GM20431 (cell line): ENCODE measurements around the gene NOL12.

Source experiments
- in situ Hi-C: fragments of 300-500 bp; cut with MseI, MboI; formaldehyde crosslinking; loops from one replicate; pipeline ENCODE4 v1.15.0; 2020; ENCODE audit warnings: low sequenced_read_pairs; ENCODE audit not compliant: unreplicated experiment

NOL12 gene

DNA sequence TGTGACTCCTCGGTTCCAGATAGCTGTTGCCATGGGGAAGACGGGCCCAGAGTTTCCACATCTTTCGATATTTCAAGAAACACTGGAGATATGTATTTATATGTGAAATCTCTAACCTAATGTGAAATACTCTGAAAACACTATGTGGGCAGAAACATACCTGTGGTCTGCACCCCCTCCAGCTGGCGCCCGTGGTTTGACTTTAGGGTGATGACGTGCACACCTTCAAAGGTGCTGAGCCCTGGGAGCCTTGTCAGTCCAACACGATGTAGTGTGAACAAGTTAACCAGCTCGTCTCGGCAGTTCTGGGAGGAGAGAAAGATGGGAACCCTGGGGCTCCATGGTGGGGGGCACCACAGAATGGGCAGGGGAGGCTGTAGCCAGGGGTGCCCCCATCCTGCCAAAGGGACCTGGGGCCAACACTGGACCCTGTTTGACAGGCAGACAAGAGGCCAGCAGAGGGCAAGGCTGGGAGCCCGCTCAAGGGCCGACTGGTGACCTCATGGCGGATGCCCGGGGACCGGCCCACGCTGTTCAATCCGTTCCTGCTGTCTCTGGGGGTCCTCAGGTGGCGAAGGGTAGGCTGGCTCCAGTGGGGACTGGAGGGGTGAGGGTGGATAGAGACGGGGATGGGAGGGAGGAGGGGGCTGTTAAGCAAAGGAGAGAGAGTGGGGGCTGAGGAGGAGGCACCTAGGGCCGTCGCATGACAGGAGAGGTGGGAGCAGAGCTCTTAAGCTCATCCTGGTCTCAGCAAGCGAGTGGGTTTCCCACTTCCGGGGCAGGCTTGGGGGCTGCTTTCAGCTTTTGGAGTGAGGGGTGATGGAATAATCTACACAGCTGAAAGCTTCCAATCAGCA lies 54.5 kb downstream of the NOL12 start:
- in situ Hi-C loops, result no loop called here

DNA sequence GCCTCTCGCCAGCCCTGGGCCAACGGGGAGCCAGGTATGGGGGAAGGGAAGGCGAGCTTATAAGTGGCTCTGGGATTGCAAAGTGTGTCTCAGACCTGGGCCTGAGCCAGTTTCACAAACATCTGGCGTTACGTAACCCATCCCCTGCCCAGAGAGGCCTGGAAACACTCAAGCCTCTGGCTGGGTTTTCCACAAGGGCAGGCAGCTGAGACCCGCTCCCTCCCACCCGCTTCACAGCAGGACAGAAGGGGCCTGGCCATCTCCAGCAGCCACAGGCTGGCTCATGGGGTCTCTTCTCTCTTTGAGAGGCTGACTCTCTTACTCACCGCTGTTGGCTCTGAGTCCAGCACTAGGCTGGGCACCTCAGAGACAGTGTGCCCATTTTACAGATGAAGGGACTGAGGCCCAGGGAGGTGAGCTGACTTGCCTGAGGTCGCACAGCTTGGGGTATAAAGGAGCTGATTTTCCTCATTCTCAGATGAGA lies 55.2 kb downstream of the NOL12 start:
- in situ Hi-C loops, result no loop called here

DNA sequence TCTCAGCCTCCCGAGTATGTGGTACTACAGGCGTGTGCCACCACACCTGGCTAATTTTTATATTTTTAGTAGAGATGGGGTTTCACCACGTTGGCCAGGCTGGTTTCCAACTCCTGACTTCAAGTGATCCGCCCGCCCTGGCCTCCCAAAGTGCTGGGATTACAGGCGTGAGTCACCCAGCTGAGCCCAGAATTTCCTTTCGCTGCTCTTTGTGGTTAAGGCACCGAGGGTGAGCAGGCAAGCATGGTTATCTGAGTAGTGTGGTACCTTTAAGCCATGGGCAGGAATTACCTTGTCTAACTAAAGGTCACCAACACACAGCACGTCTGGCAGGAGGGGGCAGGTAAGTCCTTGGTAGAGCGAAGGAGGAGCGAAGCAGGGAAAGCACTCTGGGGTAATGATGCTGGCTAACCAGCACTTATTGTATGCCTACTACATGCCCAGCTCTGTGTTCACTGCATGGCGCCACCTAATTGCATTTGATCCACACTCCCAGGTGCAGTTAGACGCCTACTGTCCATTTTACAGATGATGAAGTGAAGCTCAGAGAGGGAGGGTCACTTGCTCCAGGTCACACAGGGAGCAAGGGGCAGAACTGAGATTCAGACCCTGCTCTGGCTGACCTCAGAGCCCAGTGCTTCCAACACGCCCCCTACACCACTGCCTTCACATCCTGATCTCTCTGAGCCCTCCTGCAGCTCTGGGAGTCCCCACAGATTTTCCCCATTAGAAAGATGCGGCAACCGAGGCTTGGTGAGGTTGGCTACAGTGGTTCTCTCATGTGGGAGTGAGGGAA lies 56.4 kb downstream of the NOL12 start:
- in situ Hi-C loops, result no loop called here
